Measurements from ENCODE around the gene FOXO6.

The FOXO6 gene

DNA sequence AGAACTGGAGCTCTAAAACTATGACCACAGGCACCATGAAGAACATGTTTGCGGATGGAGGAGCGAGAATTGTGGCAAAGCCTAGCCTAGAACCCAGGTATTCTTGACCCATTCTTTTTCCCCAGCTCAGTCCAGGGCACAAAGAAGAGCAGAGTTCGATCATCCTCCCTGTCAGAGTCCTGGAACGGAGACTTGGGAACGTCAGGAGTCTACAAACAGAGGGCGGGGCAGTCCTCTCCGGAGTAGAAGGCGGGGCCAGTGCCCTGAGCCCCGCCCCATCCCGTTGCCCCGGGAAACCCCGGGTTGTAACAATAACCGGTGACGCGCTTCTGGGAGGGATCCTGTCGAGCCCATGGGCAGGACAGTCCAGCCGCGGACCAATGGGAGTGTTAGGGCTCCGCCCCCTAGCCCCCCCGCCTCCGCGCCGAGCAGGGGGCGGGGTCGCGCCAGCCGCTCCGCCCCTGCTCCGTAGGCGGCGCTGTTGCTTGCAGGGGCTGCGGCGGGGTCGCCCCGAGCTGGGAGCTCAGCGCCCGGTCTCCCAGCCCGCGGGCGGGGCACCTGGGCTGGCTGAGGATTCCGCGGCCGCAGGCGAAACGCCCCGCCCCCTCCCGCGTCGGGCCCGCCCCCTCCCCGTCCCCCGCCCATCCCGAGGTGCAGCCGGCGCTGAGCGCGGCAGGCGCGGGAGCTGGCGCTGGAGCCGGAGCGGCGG, at the start of gene FOXO6:
TSS of gene FOXO6 (plus strand) at position 649 of the 709 bp plus-strand sequence.
- DNase-seq: peak; percentile 81

DNA sequence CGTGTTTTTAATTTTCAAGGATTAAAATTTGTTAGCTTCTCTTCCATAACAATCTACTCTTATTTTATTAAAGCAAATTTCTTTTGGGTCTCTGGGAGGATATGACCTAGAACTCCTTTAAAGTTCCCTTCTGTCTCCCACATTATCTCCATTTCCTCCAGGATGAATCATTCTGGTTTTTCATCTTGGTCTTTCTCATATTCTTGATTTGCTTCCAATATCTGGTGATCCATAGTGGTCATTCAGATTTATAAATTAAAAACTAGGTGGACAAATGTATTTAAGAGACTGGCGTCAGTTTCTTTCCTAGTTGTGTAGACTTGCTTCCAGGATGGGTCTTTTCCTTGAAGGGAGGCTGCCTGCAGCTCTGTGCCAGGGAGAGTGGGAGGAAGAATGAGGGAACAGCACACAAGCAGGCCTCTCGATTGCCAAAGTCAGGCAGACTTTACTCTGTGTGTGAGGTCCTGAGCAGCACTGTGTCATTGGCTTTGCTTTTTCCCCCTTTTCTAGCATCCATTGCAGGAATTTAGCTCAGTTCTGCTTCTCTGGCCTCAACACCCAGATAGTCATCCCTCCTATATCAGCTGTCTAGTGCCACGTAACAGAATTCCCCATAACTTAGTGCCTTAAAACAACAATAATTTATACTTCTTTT, 48.1 kb upstream of the FOXO6 start:
- DNase-seq: no peak

DNA sequence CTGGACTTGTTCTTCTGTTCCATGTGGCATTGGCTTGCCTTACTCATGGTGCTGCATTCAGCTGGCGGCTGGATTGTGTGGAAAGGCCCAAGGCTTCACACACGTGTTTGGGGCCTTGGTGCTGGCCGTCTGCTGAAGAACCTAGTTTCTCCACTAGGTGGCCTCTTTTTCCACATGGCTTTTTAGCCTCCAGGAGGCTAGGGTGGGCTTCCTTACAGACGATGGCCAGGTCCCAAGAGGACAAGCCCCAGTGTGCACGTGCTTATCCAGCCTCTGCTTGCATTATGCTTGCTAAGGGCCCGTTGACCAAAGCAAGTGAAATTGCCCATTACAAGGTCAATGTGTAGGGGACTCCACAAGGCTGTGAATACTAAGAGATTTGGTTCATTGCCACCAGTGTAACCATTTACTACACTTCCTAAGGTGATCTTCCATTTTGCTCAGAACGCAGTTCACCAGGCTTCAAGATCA, 47.5 kb upstream of the FOXO6 start:
- no peak for DNase-seq

DNA sequence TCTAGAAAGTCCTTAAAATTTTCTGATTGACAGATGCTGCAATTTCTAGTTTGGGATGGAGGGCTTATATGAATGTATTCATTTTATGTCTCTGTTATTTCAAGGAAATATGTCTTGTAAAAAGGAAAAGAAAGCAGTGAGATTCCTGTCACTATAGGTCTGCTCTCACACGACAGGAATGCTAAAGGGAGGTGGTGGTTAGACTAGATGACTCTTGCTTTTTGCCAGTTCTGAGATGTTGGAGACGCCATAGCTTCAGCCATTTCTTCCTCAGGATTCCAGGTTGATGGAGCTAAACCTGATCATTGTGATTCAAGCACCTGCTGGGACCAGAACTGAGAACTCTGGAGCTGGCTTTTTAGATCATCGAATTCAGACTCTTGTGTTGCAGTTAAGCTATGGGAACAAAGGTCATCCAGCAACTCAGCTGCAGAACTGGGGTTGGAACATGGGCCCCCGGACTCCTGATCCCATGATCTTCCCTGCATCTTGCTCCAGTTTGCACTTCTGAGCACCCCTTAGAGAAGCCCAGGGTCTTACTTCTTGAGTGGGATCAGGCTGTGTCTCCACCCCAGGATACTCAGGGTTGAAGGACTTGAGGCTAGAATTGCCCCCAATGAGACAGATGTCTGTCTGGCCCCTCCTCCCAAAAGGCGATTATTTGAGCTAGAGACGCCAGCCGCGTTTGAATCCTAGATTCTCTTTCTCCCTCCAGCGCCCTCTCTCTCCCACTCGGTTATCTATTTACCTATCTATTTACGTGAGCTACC, 46.7 kb upstream of the FOXO6 start:
- DNase-seq: peak; percentile 90

DNA sequence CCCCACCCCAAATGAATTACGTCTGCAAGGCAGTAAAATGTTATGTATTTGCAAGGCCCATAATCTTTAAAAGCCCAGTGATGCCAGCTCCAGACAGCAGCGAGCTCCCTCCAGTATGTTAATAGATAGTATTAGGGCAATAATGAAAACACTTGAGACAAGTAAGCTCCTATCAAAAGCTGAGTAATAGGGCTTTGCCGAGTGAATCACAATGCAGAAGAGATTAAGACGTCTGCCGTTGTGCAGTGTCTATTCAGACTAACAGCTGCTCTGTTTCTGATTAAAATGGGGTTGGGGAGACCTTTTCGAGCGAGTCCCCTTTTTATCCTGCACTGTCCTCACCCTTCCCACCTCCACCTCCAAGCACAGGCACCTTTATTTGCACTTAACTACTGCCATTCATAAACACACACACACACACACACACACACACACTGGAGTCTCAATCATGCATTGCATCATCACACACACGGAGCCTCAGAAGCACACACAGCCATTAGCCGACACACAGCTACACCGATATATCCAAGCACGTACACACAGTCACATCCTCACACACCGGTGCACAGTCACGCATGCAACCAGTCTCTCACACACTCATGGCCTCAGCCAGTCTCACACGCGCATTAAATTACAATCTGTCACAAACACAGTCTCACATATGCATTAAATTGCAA, 46.0 kb upstream of the FOXO6 start:
- no peak for DNase-seq

DNA sequence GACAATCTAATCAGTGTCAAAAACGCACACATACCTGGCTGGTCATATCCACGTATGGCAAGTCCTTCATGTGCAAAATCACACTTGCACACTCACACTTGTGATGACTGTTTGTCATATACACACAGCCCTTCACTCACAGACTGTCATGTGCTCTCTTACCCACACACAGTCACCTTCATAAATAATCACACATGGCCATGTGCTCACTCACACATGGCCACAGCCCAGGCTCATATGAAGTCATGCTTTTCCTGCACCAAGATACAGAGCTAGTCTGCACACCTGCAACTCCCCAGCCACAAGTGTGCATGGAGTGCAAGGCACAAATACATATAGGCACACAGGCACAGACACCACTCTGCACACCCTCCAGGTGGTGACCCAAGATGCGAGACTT, 45.4 kb upstream of the FOXO6 start:
- no peak for DNase-seq

DNA sequence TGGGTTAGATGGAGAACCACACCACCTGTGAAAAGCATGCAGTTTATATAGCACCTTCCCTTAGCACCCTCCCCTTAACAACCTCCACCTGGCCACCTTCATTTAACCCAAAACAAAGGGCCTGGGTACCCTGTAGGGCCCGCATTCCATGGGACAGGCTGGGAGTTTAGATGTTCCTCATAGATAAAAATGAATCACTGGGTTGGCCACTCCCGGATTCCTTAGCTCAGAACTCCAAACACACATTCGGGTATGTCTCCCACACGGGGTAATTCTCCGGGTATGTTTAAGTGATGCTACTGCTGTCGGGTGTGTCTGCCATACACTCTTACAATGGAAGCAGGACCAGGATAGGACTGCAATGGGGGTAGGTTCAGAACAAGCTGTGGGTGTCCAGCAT, 43.9 kb upstream of the FOXO6 start:
- no peak for DNase-seq

DNA sequence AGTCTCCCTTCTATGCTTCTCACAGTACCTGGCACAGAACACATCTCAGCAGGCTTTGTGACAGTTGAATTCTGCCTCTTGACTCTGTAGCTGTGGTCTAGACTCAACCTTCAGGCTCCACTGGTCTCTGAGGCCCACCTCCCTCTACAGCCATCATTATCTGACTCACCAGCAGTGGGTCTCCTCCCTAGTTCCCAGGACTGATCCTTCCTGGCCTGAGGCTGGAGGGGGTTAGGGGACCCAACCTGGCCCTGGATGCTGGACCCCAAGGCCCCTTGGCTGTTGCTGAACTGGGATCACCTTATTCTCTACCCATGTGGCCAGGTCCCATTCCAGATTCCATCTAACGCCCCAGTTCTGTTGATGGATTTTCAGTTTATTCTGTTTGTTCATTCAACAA, 43.1 kb upstream of the FOXO6 start:
- no peak for DNase-seq

DNA sequence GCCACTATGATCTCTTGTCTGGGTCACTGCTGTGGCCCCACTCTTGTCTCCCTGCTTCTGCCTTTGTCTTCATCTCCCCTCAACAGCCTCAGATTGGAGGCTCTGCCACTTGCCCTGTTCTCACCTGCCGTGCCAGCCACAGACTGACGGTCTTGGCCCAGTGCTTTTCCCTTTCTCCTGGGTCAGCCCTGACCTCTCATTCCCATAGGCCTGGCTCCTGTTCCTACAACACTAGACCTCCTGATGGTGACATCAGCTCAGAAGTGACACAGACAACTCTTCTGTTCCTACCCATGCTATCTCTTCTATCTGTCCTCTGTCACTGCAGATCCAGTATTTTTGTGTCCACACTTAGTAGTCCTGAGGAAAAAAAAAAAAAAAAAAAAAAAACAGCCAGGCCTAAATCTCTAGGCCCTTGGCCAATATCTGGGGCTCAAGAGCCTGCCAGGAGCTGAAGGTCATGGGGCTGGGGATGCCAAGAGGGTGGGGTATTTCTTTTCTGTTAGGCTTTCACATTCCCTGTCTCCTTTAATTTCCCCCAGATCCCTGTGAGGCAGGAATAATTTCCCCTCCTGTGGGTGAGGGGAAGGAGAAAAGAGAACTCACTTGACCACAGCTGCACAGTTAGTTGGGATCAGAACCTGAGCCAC, 42.0 kb upstream of the FOXO6 start:
- no peak for DNase-seq

DNA sequence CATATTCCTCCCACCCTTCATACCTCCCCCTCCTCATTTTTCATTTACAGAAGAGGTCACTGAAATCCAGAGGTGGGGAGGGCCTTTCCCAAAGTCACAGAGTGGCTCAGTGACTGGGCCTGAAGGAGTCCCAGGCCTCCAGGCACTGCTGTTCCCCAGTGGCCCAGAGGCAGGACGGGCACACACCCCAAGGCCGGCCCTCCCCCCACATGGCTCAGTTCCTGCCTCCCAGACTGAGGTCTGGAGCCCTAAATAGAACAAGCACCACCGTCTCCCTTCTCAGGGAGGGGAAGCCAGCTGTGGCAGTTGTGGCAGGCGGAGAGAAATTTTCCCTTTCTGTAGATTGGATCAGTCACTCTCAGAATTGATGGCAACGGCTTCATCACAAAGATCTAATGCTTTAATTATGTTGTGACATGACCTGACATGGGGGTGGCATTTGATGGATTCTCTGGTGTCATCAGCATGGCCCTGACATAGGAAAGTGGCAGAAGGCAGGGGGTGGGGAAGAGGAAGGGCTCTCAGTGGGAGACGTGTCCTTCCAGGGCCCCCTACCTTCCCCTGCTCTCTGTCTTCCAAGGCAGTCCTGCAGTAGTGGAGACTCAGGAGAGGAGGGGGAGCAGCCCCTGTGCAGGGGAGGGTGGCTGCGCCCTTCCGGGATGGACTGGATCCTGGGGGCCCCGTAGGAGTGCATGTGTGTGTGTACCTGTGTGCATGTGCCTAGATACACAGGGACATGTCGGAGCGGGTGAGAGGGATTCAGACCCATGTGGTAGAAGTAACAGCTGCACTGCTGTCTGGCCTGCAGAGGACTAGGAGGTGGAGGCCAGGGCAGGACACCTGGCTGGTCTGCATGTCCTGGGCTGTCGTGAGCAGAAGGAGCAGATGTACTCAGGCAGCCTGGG, 41.2 kb upstream of the FOXO6 start:
- peak; percentile 86 for DNase-seq

DNA sequence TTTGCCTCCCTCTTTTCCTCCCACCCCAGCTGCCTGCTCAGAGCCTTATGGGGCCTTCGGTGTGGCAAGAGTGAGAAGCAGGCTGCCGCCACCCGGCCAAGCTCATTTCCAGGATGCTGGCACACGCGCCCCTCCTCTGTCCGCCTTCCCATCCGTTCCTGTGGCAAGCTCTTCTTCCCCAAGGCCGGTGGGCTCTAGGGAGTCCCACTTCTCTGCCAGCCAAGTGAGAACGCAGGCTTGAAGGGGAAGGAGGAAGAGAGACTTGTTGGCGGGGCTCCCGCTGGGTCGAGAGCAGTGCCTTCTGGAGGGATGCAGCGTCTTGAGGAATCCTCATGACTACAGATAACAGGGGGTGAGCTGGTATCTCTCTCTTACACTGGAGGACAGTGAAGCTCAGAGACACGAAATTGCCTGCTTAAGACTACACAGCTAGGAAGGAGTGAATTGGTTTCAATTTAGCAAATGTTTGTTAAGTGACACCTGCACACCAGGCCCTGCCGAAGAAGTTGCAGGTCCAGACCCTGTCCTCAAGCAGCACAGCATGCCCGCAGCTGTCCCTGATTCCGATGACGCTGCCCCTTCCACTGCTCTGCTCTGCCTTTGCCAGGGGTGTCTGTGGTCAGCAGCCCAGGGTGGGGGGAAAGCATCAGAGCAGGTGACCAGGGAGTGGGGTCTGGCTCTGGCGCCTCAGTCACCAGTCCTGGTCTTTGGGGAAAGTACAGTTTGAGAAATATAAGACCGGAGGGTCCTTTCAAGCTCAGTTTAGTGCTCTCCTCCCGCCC, 40.1 kb upstream of the FOXO6 start:
- no peak for DNase-seq

DNA sequence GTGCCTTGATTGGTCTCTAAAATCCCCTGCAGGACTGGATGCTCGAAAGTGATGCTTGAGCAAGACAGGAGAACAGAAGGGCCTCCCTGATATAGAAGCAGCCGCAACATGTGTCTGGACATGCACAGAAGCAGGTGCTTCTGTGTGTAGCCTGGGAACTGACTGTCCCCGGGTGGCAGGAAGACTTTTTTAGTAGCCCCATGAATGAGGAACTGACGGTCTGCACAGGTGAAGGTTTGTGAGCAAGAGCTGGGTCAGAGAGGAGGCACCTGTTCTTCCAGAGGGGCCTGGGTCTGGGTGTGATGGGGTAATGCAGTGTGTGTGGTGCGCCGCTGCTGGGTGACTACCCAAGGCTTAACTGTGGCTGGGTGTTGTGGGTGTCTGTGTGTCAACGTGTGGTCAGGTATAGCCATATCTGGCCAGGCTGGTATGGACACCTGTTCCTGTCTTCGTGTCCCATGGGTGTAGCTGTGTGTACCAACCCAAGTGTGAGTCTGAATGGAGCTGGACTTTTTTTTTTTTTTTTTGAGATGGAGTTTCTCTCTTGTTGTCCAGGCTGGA, 39.1 kb upstream of the FOXO6 start:
- DNase-seq: no peak

DNA sequence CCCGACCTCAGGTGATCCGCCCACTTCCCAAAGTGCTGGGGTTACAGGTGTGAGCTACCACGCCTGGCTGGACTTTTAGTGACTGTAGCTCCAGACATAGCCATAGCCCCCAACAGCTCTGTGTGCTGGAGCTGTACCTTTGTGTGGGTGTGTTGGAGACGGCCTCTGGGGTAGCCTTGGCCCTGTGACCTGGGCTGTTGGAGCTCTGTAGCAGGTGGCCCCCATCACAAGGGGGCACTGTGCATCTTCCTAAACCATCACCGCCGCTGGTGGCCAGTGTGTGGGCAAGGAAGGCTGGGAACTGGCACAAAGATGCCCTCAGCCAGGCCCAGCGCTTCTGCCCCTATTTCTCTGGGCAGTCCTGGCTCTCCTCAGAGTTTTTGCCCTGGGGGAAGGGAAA, 38.4 kb upstream of the FOXO6 start:
- no peak for DNase-seq

DNA sequence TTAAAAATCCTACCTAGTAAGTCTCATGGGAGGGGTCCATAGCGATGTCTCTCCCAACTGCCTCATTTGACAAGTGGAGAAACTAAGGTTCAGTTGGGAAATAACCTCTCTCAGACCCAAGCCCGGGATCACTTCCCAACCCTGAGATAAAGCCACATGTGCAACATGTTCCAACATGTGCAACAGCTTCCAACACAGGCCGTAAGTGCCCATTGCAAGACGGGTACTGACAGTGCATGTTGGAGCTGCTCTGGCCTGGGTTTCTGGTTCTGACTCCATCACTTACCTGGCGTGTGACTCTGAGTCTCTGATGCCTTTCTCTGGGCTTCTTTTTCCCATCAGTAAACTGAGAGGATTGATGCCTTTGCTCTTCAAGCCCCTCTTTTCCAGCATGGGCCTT, 38.0 kb upstream of the FOXO6 start:
- no peak for DNase-seq

DNA sequence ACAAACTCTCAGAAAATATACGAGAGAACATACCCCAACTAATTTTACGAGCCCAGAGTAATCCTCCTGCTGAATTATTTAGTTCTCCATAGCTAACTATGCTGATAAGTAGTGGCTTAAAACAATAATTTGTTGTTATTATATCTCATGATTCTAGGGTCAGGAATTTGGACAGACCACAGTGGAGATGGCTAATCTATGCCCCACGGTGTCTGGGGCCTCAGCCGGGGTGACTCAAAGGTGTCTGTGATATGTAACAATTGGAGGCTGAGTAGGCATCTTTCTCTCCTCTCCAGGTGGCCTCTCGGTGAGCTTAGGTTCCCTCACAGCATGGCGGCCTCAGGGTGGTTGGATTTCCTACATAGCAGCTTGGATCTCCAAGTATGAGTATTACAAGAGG, 35.4 kb upstream of the FOXO6 start:
- DNase-seq: no peak

DNA sequence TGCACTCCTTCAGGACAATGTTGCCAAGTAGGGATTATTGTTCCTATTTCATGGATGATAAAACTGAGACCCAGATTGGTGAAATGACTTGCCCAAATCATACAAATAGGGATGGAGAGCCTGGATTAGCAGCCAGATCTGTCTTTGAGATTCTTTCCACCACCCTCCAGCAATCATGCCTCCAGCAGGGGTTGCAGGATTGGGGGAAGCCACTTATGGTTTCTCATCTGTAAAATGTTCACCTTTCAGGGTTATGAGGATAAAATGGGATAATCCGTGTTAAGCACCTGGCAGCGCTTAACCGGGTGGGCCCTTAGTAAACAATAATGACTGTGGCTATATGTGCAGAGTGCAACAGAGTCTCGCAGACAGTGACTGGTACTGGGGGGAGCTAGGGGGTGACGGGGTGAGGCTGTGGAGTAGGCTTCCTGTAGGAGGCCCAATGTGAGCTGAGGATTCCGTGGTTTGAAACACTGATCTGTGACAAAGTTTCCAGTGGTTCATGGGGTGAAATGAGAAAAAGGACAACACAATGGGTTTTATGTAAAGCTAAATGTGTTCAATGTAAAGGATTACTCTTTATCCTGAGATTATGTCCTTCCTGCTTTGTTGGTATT, 33.7 kb upstream of the FOXO6 start:
- peak; percentile 50 for DNase-seq

DNA sequence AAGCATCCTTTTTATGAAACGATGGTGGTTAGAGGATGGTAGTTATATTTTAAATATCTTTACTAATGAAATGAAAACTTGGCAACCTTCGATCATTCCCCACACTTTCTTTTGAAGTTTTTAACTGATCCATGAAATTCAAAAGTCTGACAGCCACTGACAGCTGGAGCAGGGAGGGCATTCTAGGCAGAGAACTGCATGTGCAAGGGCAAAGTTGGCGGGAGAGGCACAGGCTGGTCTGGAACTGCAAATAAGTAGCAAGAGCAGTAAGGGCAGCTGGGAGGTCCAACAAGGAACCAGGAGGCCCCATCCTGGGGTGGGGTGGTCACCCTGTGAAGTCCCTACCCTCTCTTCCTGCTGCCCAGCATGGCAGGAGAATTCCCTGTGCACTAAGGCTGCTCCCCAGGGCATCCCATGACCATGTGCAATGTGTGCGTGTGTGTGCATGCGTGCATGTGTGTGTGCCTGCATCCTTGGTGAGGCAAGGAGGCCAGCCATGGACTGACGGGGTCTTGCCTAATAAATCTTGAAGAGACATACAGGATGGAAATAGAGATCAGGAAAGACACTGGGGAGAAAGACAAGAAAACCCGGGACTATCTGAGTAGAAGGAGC, 33.1 kb upstream of the FOXO6 start:
- no peak for DNase-seq

DNA sequence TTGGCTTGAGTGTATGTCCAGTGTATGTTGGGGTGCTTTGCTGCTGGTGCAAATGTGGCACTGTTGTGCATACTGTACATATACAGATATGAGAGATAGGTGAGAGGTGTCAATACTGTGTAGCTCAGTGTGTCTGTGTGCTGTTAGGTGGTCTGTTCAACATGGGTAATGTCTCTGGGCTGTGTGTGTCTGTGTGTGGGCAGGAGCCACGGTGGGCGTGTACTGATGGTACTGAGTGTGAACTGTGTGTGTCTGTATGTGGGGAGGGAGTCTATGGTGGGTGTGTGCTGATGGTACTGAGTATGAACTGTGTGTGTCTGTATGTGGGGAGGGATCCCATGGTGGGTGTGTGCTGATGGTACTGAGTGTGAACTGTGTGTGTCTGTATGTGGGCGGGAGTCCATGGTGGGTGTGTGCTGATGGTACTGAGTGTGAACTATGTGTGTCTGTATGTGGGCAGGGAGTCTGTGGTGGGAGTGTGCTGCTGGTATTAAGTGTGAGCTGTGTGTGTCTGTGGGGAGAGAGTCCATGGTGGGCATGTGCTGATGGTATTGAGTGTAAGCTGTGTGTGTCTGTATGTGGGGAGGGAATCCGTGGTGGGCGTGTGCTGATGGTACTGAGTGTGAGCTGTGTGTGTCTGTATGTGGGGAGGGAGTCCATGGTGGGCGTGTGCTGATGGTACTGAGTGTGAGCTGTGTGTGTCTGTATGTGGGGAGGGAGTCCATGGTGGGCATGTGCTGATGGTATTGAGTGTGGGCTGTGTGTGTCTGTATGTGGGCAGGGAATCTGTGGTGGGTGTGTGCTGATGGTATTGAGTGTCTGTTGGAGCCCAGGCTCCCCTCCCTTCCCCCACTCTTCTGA, 32.2 kb upstream of the FOXO6 start:
- DNase-seq: no peak
